K562 treated with DMSO at 1 percent for 12 hours (cell line): ENCODE results near the gene TECTB. TPM values are rescaled to one million over a fixed set of nuclear protein-coding genes. Genes with fewer than 3 reads are reported as not detected.

Experiments used
- total RNA-seq: library from RNA; unstranded; fragments of 300-600 nt; gene quantifications from 2 replicates; pipeline ENCODE4 v1.2.3, GENCODE V29; 2022; ENCODE audit not compliant: insufficient read depth

Gene TECTB
- not detected in 2 replicates for total RNA-seq

DNA sequence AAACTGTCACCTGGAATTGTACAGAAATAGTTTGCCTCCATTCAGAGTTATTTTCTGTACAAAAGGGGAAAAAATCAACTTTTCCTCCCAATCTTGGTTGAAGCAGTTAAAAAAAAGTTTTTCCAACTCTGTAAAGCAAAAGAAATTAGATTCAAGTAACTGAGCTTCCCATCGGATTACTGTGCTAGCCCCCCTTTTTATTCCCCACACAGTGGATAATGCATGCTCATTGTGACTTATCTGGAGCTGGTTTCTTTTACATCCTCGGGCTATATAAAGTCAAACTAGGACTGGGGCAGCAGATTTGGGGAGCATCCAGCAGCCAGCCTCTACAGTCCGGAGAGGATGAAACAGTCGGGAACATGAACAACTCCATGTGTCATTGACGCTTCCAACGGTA is at the start of gene TECTB:
TSS of gene TECTB (plus strand) at position 301 of the 400 bp plus-strand sequence. CDS start 335 bp downstream, outside the sequence.

Other genes with a start within 250 kb of the TECTB start
- gene GPAM, start 99.6 kb upstream of the TECTB start, total RNA-seq, result 0.53 and 3.2 TPM in 2 replicates
- 0.39 and 0.58 TPM in 2 replicates for gene ACSL5, start 90.7 kb downstream of the TECTB start, total RNA-seq
- gene ZDHHC6, start 163.5 kb downstream of the TECTB start, total RNA-seq, result 4.1 and 20.8 TPM in 2 replicates
- gene VTI1A, start 163.8 kb downstream of the TECTB start, total RNA-seq, result 4.1 and 10.8 TPM in 2 replicates